Activated naive CD4-positive, alpha-beta T cell treated with anti-CD3 and anti-CD28 coated beads, Interleukin-2, amount 50 U/mL, for 72 hours (primary cell): ENCODE results near the gene EVA1C. TPM values are rescaled to one million over a fixed set of nuclear protein-coding genes. Genes with fewer than 3 reads are reported as not detected.
"Not testable (repeated sequence)": the region's sequence is repeated elsewhere in the genome, so short reads cannot be mapped to it uniquely, and the experiment has no call there.

Experiments
- ATAC-seq, 2 donors: fragments of 150-1000 bp; cut with Tn5 transposase; 2 replicates each; pipeline ENCODE4 v1.10.0; 2021; ENCODE audit warnings: mild to moderate bottlenecking in 2 of 2, moderate library complexity in 2 of 2
- DNase-seq, 2 donors: peaks; one replicate each; pipeline ENCODE4 v3.0.0; 2021 to 2022; ENCODE audit warnings: low spot score in 2 of 2
- H3K27ac Mint-ChIP-seq, 2 donors: one replicate each; pipeline ENCODE4 v1.8.0; 2022; ENCODE audit warnings: mild to moderate bottlenecking in 2 of 2, mixed read lengths in 2 of 2
- H3K36me3 Mint-ChIP-seq, 2 donors: one replicate each; pipeline ENCODE4 v1.8.0; 2022; ENCODE audit warnings: mixed read lengths in 2 of 2
- H3K9me3 Mint-ChIP-seq, 2 donors: one replicate each; pipeline ENCODE4 v1.8.0; 2022; ENCODE audit warnings: mixed read lengths in 2 of 2
- total RNA-seq, 2 donors: library from RNA; stranded (reverse); gene quantifications; one replicate each; pipeline ENCODE4 v1.2.3, GENCODE V29; 2022

The EVA1C gene
- total RNA-seq, 2 donors from 2014 or later: 7.8 to 15.2 TPM

DNA sequence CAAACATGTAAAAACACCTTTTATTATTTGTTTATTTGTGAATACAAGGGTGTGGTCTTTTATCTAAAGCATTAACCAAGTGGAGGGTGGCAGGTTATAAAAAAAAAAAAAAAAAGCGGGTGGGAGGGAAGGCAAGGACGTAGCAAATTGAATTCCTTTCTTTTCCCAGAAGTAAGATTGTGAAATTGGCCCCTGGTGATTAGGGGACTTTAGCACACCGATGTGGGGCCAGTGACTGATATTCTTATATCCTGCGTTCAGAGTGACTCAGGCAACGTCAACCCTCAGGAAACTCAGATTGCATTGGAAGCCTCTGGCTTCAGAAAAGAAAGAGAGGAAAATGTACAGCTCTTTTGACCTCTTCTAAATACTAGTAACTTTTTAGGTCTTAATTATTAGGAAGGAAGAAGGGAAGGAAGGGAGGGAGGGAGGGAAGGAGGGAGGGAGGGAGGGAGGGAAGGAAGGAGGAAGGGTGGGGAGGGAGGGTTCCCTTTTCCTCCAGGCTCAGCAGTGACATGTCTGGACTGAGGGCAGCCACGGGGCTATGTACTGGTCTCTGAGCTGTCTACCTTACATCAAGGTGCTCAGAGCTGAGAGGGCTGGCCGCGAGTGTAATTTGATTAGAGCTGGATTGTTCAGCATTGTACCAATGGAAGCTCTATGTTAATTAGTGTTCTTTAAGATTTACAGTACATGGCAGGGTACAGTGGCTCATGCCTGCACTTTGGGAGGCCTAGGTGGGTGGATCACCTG, 30.2 kb downstream of the EVA1C start:
- H3K9me3 Mint-ChIP-seq: peaks cover 6 to 11% of the 10 kb centered on the region in 2 donors
- no peak overlapping the region for H3K27ac Mint-ChIP-seq
- DNase-seq (no peak), ATAC-seq (no peak)
- H3K36me3 Mint-ChIP-seq: peaks cover 7 to 42% of the 10 kb centered on the region in 2 donors

- Mint-ChIP-seq H3K36me3 (peaks cover 7 to 38% of the 10 kb centered on the region in 2 donors), H3K27ac (no peak overlapping the region), H3K9me3 (peaks cover 6 to 11% of the 10 kb centered on the region in 2 donors)
- ATAC-seq: no peak
- no peak for DNase-seq
Observed at GRCh38 chr21:32445101-32445500, 32.6 kb downstream of the EVA1C start.

GRCh38 chr21:32446440-32446839, 33.9 kb downstream of the EVA1C start:
- not testable (repeated sequence) for DNase-seq, H3K27ac Mint-ChIP-seq, ATAC-seq
- Mint-ChIP-seq H3K36me3 (peaks cover 7 to 24% of the 10 kb centered on the region in 2 donors), H3K9me3 (peaks cover 6 to 11% of the 10 kb centered on the region in 2 donors)

GRCh38 chr21:32447224-32447623, 34.7 kb downstream of the EVA1C start:
- Mint-ChIP-seq H3K9me3 (peaks cover 6 to 11% of the 10 kb centered on the region in 2 donors), H3K27ac (no peak overlapping the region), H3K36me3 (peaks cover 7 to 23% of the 10 kb centered on the region in 2 donors)
- ATAC-seq (no peak), DNase-seq (no peak)

DNA sequence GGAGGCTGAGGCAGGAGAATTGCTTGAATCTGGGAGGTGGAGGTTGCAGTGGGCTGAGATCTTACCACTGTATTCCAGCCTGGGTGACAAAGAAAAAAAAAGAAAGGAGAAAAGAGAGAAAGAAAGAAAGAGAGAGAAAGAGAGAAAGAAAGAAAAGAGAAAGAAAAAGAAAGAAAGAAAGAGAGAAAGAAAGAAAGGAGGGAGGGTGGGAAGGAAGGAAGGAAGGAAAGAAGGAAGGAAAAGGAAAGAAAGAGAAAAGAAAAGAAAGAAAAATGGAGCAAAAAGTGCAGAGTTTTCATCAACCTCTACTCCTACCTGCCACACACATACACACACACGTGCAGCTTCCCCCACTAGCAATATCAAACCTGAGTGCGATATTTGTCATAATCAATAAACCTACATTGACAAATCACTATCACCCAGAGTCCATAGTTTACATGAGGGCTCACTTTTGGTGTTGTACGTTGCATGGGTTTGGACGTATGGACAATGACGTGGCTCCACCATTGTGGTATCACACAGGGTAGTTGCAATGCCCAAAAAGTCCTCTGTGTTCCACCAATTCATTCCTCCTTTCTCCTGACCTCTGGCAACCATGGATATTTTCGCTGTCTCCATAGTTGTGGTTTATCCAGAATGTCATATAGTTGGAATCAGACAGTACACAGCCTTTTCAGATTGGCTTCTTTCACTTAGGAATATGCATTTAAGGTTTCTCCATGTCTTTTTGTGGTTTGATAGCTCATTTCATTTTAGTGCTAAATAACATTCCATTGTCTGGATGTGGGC, 36.5 kb downstream of the EVA1C start:
- Mint-ChIP-seq H3K27ac (peak overlapping the region in 1 of 2 donors; percentile 30), H3K9me3 (peaks cover 2 to 7% of the 10 kb centered on the region in 2 donors), H3K36me3 (peaks cover 3 to 17% of the 10 kb centered on the region in 2 donors)
- DNase-seq (no peak), ATAC-seq (no peak)

- not testable (repeated sequence) for H3K36me3 Mint-ChIP-seq, DNase-seq, ATAC-seq, H3K9me3 Mint-ChIP-seq, H3K27ac Mint-ChIP-seq
Observed at GRCh38 chr21:32450881-32451701, 38.6 kb downstream of the EVA1C start.

DNA sequence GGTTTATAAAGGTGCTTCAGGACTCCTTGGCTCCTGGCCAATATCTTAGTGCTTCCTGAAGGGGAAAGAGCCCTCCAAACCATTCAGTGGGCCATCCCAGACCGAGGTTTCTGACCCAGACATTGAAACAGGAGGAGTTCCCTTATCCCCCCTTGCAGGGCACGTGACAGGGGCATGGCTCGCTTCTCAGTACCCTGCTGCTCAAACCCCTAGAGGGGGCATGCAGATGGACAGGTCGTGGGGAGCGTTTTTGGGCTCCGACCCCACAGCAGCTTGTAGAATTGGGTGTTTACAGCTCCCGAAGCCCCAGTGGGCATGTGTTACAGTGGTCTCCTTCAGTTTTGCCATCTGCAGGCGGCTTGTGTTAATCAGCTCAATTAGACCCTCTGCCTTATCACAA, 39.7 kb downstream of the EVA1C start:
- DNase-seq, ATAC-seq, H3K27ac Mint-ChIP-seq, H3K9me3 Mint-ChIP-seq, H3K36me3 Mint-ChIP-seq: not testable (repeated sequence)

DNA sequence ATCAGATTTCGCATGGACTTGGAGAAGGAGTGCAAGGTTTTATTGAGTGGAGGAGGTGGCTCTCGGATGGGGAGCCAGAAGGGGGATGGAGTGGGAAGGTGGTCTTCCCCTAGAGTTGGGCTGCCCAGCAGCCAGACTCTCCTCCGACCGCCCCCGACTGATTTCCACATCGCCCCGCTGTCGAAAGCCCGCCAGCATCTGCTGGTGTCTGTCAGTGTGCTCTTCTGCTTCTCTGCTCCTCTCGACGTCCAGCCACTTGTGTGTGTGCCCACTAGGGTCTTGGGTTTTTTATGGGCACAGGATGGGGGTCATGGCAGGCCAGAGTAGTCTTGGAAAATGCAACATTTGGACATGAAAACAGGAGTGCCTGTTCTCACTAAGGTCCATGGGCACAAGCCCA, 40.1 kb downstream of the EVA1C start:
- H3K27ac Mint-ChIP-seq: peak overlapping the region in 1 of 2 donors; percentile 55

DNA sequence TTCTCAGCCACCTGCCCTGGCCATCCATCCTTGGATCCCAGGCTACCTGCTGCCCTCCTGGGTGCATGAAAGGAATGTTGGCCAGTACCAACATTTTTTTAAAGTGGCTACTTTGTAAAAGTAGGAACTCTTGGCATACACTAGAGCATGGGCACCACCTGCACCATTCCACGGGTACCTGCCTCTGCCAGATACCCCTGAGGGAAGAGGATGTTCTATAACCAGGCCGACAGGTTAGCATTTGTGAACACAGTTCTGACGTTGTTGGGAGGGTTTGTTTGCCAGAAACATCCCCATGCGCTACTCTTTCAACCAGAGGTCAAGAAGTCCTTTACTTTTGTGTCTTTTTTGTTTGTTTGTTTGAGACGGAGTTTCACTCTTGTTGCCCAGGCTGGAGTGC, 43.0 kb downstream of the EVA1C start:
- no peak for ATAC-seq
- no peak overlapping the region for H3K27ac Mint-ChIP-seq

More for the DNA sequence above, 40.1 kb downstream of the EVA1C start:
- Mint-ChIP-seq H3K9me3 (no peaks in the 10 kb centered on the region), H3K36me3 (no peaks in the 10 kb centered on the region)
- ATAC-seq (no peak), DNase-seq (no peak)

DNA sequence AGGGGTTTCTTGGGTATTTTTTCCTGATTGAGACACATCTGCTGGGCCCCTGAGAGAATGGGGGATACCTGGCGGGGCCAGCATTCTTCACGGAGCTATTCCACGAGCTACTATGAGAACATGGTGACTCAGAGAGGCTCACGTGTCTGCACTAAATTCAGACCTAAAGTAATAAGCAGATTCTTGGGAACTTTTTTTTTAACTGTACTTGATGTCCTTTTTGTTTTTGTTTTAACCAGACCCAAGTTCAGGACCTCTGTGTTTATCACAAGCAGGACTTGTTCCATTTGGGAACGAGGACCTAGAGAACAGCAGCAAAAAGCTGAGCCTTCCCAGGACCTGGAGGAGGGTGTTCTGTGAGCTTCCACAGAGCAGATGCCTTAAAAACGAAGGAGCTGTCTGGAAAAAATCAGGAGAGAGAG, 44.0 kb downstream of the EVA1C start:
- peaks cover under 1 to 6% of the 10 kb centered on the region in 2 donors for H3K36me3 Mint-ChIP-seq
- DNase-seq (no peak), ATAC-seq (no peak)
- H3K9me3 Mint-ChIP-seq: no peaks in the 10 kb centered on the region
- H3K27ac Mint-ChIP-seq: peak overlapping the region in 1 of 2 donors; percentile 78

More for the DNA sequence above, 43.0 kb downstream of the EVA1C start:
- no peaks in the 10 kb centered on the region for H3K9me3 Mint-ChIP-seq
- no peak for DNase-seq
- H3K36me3 Mint-ChIP-seq: peaks cover 0 to 6% of the 10 kb centered on the region in 2 donors

GRCh38 chr21:32457360-32457840, 44.9 kb downstream of the EVA1C start:
- Mint-ChIP-seq H3K36me3 (peaks cover 5 to 6% of the 10 kb centered on the region in 2 donors), H3K9me3 (no peaks in the 10 kb centered on the region), H3K27ac (no peak overlapping the region)
- ATAC-seq (no peak), DNase-seq (no peak)

DNA sequence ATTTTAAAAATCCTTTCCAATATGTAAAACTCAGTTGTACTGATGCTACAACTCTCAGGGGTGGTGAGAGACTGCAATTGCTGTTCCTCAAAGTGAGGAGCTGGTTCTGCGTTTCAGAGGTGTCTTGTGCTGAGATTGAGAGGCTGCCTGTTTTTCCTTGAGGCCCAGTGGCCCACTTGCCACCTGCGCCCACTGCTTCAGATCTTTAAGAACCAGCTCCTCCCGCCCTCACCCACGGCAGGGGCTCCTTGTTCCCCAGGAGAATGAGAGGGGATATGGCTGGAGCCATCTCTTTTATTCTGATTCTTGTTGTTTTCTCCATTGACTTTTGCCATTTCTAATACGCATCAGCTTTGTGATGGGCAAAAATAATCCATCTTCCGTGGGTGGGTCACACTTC, 45.5 kb downstream of the EVA1C start:
- DNase-seq: no peak
- Mint-ChIP-seq H3K27ac (peak overlapping the region in 1 of 2 donors; percentile 25), H3K36me3 (peaks cover 5 to 6% of the 10 kb centered on the region in 2 donors), H3K9me3 (no peaks in the 10 kb centered on the region)
- ATAC-seq: no peak

- peaks cover 5 to 6% of the 10 kb centered on the region in 2 donors for H3K36me3 Mint-ChIP-seq
- no peak for DNase-seq
- H3K27ac Mint-ChIP-seq: no peak overlapping the region
- no peak for ATAC-seq
- no peaks in the 10 kb centered on the region for H3K9me3 Mint-ChIP-seq
Observed at GRCh38 chr21:32459972-32460371, 47.5 kb downstream of the EVA1C start.

DNA sequence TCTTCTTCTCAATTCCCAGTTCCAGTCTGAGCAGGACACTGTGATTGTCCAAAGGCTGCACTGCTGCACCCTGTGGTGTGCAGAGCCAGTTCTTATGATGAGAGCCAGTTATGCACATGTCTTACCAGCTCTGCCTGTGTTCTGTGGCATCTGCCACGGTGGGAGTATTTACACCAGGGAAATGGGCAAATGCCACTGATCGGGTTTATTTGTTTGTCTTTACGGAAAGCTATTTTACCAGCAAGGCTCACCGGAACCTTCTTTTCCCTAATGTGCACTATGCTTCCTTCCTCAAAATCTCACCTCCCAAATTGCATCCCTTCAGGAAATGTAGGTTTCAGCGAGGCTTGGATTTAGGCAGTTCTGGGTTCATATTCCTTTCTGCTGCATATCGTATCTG, 49.0 kb downstream of the EVA1C start:
- H3K9me3 Mint-ChIP-seq: no peaks in the 10 kb centered on the region
- DNase-seq (no peak), ATAC-seq (no peak)
- peaks cover 5 to 6% of the 10 kb centered on the region in 2 donors for H3K36me3 Mint-ChIP-seq
- H3K27ac Mint-ChIP-seq: no peak overlapping the region

- H3K27ac Mint-ChIP-seq, DNase-seq, ATAC-seq, H3K36me3 Mint-ChIP-seq, H3K9me3 Mint-ChIP-seq: not testable (repeated sequence)
Observed at GRCh38 chr21:32462564-32462963, 50.1 kb downstream of the EVA1C start.

GRCh38 chr21:32463367-32463766, 50.9 kb downstream of the EVA1C start:
- Mint-ChIP-seq H3K36me3 (peaks cover 5 to 6% of the 10 kb centered on the region in 2 donors), H3K27ac (no peak overlapping the region), H3K9me3 (no peaks in the 10 kb centered on the region)
- ATAC-seq (no peak), DNase-seq (no peak)
